ENCODE measurements around the gene ENKD1. TPM values are rescaled to one million over a fixed set of nuclear protein-coding genes. Genes with fewer than 3 reads are reported as not detected.

Gene ENKD1
- total RNA-seq, 1 donor from 2014 or later: 19.4 TPM

- Histone ChIP-seq H3K9me3 (no peaks in the 10 kb centered on the region), H3K36me3 (peaks cover 17% of the 10 kb centered on the region), H3K27me3 (ENCODE audit: low read depth) (no peaks in the 10 kb centered on the region), H3K4me3 (peak overlapping the region; percentile 85), H3K4me1 (peaks cover 42% of the 10 kb centered on the region), H3K27ac (peak overlapping the region; percentile 92)
- ATAC-seq: no peak
- DNase-seq: no peak
- TF ChIP-seq CTCF (IDR thresholded peaks at IDR 0.05): no peak
- intact Hi-C loops (cut with DNase I): no loop called here
Observed at GRCh38 chr16:67665598-67665997, 952 bp downstream of the ENKD1 start.

GRCh38 chr16:67664871-67665270 is 1.7 kb downstream of the ENKD1 start:
- no peaks in the 10 kb centered on the region for H3K27me3 ChIP-seq (ENCODE audit: low read depth)
- no peak for TF ChIP-seq CTCF (IDR thresholded peaks at IDR 0.05)
- no peak overlapping the region for H3K27ac ChIP-seq
- no peaks in the 10 kb centered on the region for H3K9me3 ChIP-seq
- ATAC-seq: no peak
- peaks cover 42% of the 10 kb centered on the region for H3K4me1 ChIP-seq
- H3K36me3 ChIP-seq: peaks cover 17% of the 10 kb centered on the region
- intact Hi-C loops (cut with DNase I): no loop called here
- DNase-seq: no peak
- H3K4me3 ChIP-seq: no peak overlapping the region

GRCh38 chr16:67664258-67664657 is 2.3 kb downstream of the ENKD1 start:
- DNase-seq (no peak), ATAC-seq (no peak)
- H3K9me3 ChIP-seq: no peaks in the 10 kb centered on the region
- H3K27me3 ChIP-seq (ENCODE audit: low read depth): no peaks in the 10 kb centered on the region
- no peak overlapping the region for H3K4me3 ChIP-seq
- peaks cover 48% of the 10 kb centered on the region for H3K4me1 ChIP-seq
- peaks cover 17% of the 10 kb centered on the region for H3K36me3 ChIP-seq
- intact Hi-C loops (cut with DNase I): no loop called here
- H3K27ac ChIP-seq: no peak overlapping the region
- no peak for TF ChIP-seq CTCF (IDR thresholded peaks at IDR 0.05)

GRCh38 chr16:67663877-67664222 is 2.7 kb downstream of the ENKD1 start:
- H3K4me1 ChIP-seq: peaks cover 51% of the 10 kb centered on the region

GRCh38 chr16:67663151-67663876 is 3.2 kb downstream of the ENKD1 start:
- H3K4me3 ChIP-seq: no peak overlapping the region
- intact Hi-C loops (cut with DNase I): no loop called here
- no peaks in the 10 kb centered on the region for H3K9me3 ChIP-seq
- no peak for DNase-seq
- H3K36me3 ChIP-seq: peaks cover 17% of the 10 kb centered on the region
- H3K4me1 ChIP-seq: peaks cover 48% of the 10 kb centered on the region
- H3K27me3 ChIP-seq (ENCODE audit: low read depth): no peaks in the 10 kb centered on the region
- TF ChIP-seq CTCF (IDR thresholded peaks at IDR 0.05): no peak
- no peak overlapping the region for H3K27ac ChIP-seq
- ATAC-seq: no peak

More at GRCh38 chr16:67663877-67664222, 2.7 kb downstream of the ENKD1 start:
- Histone ChIP-seq H3K27me3 (ENCODE audit: low read depth) (no peaks in the 10 kb centered on the region), H3K27ac (no peak overlapping the region), H3K9me3 (no peaks in the 10 kb centered on the region), H3K4me3 (no peak overlapping the region), H3K36me3 (peaks cover 17% of the 10 kb centered on the region)
- no peak for TF ChIP-seq CTCF (IDR thresholded peaks at IDR 0.05)
- ATAC-seq: no peak
- DNase-seq: no peak
- intact Hi-C loops (cut with DNase I): no loop called here
